Thoracic aorta (tissue), 2 donors: ENCODE measurements around the gene TRAPPC3L. TPM values are rescaled to one million over a fixed set of nuclear protein-coding genes. Genes with fewer than 3 reads are reported as not detected.

Experiments used
- ATAC-seq: fragments of 150-250 bp; one replicate; pipeline ENCODE4 v1.8.0; 2017; ENCODE audit warnings: low read depth; ENCODE audit not compliant: insufficient number of reproducible peaks, low FRiP score
- DNase-seq: peaks from one replicate; pipeline ENCODE4 v3.0.0-alpha.2; 2020; ENCODE audit warnings: low spot score
- H3K27ac ChIP-seq, 2 donors: fragments of 200-600 bp; sonication (generic); 1 replicate in 1 of 2; 2 replicates in 1 of 2; pipeline ENCODE4 v1.5.1; 2016; ENCODE audit warnings: mild to moderate bottlenecking in 2 of 2, moderate library complexity in 2 of 2
- H3K27me3 ChIP-seq: fragments of 200-600 bp; sonication (generic); replicated peaks from 2 replicates; pipeline ENCODE4 v1.6.0; 2016; ENCODE audit warnings: mild to moderate bottlenecking; ENCODE audit not compliant: insufficient read depth
- H3K36me3 ChIP-seq: fragments of 200-600 bp; sonication (generic); one replicate; pipeline ENCODE4 v1.5.1; 2016
- H3K4me1 ChIP-seq, 2 donors: fragments of 200-600 bp; sonication (generic); 1 replicate in 1 of 2; 2 replicates in 1 of 2; pipeline versions ENCODE4 v1.5.1 to v1.6.0; 2016; ENCODE audit warnings: low read depth in 2 of 2, mild to moderate bottlenecking in 1 of 2; ENCODE audit not compliant: control insufficient read depth in 1 of 2
- H3K4me3 ChIP-seq: fragments of 200-600 bp; sonication (generic); 2 replicates; pipeline ENCODE4 v1.5.1; 2016; ENCODE audit warnings: mild to moderate bottlenecking
- H3K9me3 ChIP-seq: fragments of 200-600 bp; sonication (generic); 2 replicates; pipeline ENCODE4 v1.5.1; 2016
- CTCF ChIP-seq: fragments of 200-600 bp; sonication (generic); IDR thresholded peaks from one replicate; pipeline ENCODE4 v1.5.1; 2019; ENCODE audit warnings: antibody characterized with exemption
- total RNA-seq, 2 donors: library from RNA; depleted of rRNA; stranded (reverse); fragments of >200 nt; gene quantifications; one replicate each; pipeline versions ENCODE4 v1.1.0 to v1.2.3, GENCODE V29; 2016

TRAPPC3L gene
- total RNA-seq, 2 donors from 2014 or later: not detected

GRCh38 chr6:116463301-116463700 lies 82.2 kb downstream of the TRAPPC3L start:
- no peak for TF ChIP-seq CTCF
- Histone ChIP-seq H3K4me3 (no peak overlapping the region), H3K27me3 (no peaks in the 10 kb centered on the region), H3K4me1 (peaks cover 5 to 14% of the 10 kb centered on the region in 2 donors), H3K9me3 (no peaks in the 10 kb centered on the region), H3K27ac (no peak overlapping the region), H3K36me3 (no peaks in the 10 kb centered on the region)
- ATAC-seq (no peak), DNase-seq (no peak)

- ATAC-seq (no peak), DNase-seq (no peak)
- no peak for TF ChIP-seq CTCF
- Histone ChIP-seq H3K4me1 (peaks cover 5 to 14% of the 10 kb centered on the region in 2 donors), H3K27me3 (no peaks in the 10 kb centered on the region), H3K36me3 (no peaks in the 10 kb centered on the region), H3K9me3 (no peaks in the 10 kb centered on the region), H3K4me3 (peak overlapping the region; percentile 74), H3K27ac (no peak overlapping the region)
Measured at GRCh38 chr6:116461932-116462885, 83.3 kb downstream of the TRAPPC3L start.

GRCh38 chr6:116461331-116461931 lies 84.1 kb downstream of the TRAPPC3L start, which contains the start of gene CALHM6:
TSS of gene CALHM6 (plus strand) at chr6:116461375. CDS start at chr6:116461930, 555 bp downstream.
- peaks cover 5 to 14% of the 10 kb centered on the region in 2 donors for H3K4me1 ChIP-seq
- no peaks in the 10 kb centered on the region for H3K27me3 ChIP-seq
- no peaks in the 10 kb centered on the region for H3K36me3 ChIP-seq
- DNase-seq: no peak
- TF ChIP-seq CTCF: no peak
- peak within 1 kb of the TSS; percentile 74 for H3K4me3 ChIP-seq
- H3K9me3 ChIP-seq: no peaks in the 10 kb centered on the region
- no peak within 1 kb of the TSS for H3K27ac ChIP-seq
- ATAC-seq: no peak

GRCh38 chr6:116459927-116460326 lies 85.6 kb downstream of the TRAPPC3L start:
- H3K27ac ChIP-seq: no peak overlapping the region
- no peaks in the 10 kb centered on the region for H3K27me3 ChIP-seq
- no peak for TF ChIP-seq CTCF
- H3K4me1 ChIP-seq: peaks cover 5 to 14% of the 10 kb centered on the region in 2 donors
- no peaks in the 10 kb centered on the region for H3K9me3 ChIP-seq
- no peak for ATAC-seq
- H3K4me3 ChIP-seq: no peak overlapping the region
- no peak for DNase-seq
- no peaks in the 10 kb centered on the region for H3K36me3 ChIP-seq

- H3K4me3 ChIP-seq: no peak overlapping the region
- TF ChIP-seq CTCF: no peak
- H3K27me3 ChIP-seq: no peaks in the 10 kb centered on the region
- no peaks in the 10 kb centered on the region for H3K36me3 ChIP-seq
- ATAC-seq (no peak), DNase-seq (no peak)
- no peaks in the 10 kb centered on the region for H3K9me3 ChIP-seq
- H3K27ac ChIP-seq: no peak overlapping the region
- H3K4me1 ChIP-seq: peaks cover 5 to 14% of the 10 kb centered on the region in 2 donors
Measured at GRCh38 chr6:116458264-116458663, 87.2 kb downstream of the TRAPPC3L start.
